ENCODE results near the gene SCUBE1. TPM values are rescaled to one million over a fixed set of nuclear protein-coding genes. Genes with fewer than 3 reads are reported as not detected.

Gene SCUBE1
- total RNA-seq, 1 experiment from 2014 or later, result 3.9 TPM

DNA sequence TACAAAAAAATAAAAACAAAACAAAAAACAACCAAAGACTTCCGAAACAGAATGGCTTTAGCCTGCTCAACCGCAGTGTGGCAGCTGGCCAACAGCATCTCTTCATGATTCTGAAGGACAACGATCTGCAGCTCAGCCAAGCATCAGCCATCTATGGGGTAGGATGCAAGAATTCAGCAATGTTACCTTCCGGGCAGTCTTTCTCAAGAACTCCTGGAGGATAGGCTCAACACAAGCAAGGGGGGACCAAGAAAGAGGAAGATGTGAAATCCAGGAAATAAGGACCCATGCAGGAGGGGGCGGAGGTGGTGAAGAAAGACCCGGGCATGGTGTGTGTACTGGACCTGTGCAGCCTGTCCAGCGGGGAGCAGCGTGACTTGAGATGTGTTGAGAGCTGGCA, 195.4 kb downstream of the SCUBE1 start:
- Histone ChIP-seq H2AFZ (ENCODE audit: low read depth, low read length, poor library complexity, severe bottlenecking) (no peak overlapping the region), H4K20me1 (ENCODE audit: insufficient read depth) (no peaks in the 10 kb centered on the region), H3K36me3 (ENCODE audit: control insufficient read depth in 1 of 2, insufficient read depth in 2 of 2, low read length in 2 of 2) (no peaks in the 10 kb centered on the region), H3K9ac (ENCODE audit: low read length) (no peak overlapping the region), H3K4me2 (ENCODE audit: low read length) (no peak overlapping the region), H3K27me3 (ENCODE audit: insufficient read depth, low read length) (no peaks in the 10 kb centered on the region), H3K9me3 (ENCODE audit: control insufficient read depth in 1 of 2, insufficient read depth in 1 of 2, low read depth in 1 of 2, low read length in 2 of 2) (no peaks in the 10 kb centered on the region), H3K79me2 (ENCODE audit: insufficient read depth, low read length) (peaks cover 17% of the 10 kb centered on the region), H3K27ac (ENCODE audit: low read depth, low read length) (no peak overlapping the region), H3K9me2 (ENCODE audit: insufficient read depth) (no peaks in the 10 kb centered on the region), H3K4me1 (ENCODE audit: control insufficient read depth in 1 of 2, insufficient read depth in 2 of 2, low read length in 2 of 2) (peaks cover 8 to 30% of the 10 kb centered on the region in 2 experiments; a peak in 3 of 4 replicates), H3K4me3 (replicated peaks in 1 of 2; ENCODE audit: low read depth in 1 of 2, low read length in 2 of 2) (no peak overlapping the region)
- RAD21 ChIA-PET (ENCODE audit: low non-redundant PET in 1 of 2, low total read pairs in 2 of 2, uncharacterized antibody in 2 of 2, unreplicated experiment in 2 of 2), result no interaction called here
- no peak for TF ChIP-seq SIN3A (IDR thresholded peaks at IDR 0.05; ENCODE audit: low read depth)
- TF ChIP-seq FOSL1 (IDR thresholded peaks at IDR 0.05; ENCODE audit: low read depth), result no peak
- no peak for TF ChIP-seq POLR2AphosphoS5 (IDR thresholded peaks at IDR 0.05; ENCODE audit: low read depth, low read length)
- TF ChIP-seq, protein P1, sequence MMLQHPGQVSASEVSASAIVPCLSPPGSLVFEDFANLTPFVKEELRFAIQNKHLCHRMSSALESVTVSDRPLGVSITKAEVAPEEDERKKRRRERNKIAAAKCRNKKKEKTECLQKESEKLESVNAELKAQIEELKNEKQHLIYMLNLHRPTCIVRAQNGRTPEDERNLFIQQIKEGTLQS (IDR thresholded peaks at IDR 0.05), result no peak
- no peak for TF ChIP-seq EGR1 (IDR thresholded peaks at IDR 0.05; ENCODE audit: low read depth)
- no peak for TF ChIP-seq EZH2 (IDR thresholded peaks at IDR 0.05)
- POLR2A ChIA-PET, result no interaction called here
- BruUV-seq (replicated peaks), result no TSS peak
- ATAC-seq (no peak), DNase-seq (ENCODE audit: low read depth, low spot score) (no peak)
- CTCF ChIA-PET, result interaction anchor here (0.7 kb wide), 1 partner anchor 18 kb away, joined by 3 read pairs; no protein-coding TSS in a partner anchor
- intact Hi-C loops (cut with micrococcal nuclease), result no loop called here

Other genes with a start within 250 kb of the SCUBE1 start
- 31.0 TPM for gene BIK, start 232.6 kb downstream of the SCUBE1 start, total RNA-seq (2021; ENCODE audit: unreplicated experiment)
- gene MCAT, start 200.0 kb downstream of the SCUBE1 start, total RNA-seq (2021; ENCODE audit: unreplicated experiment), result 34.8 TPM
- gene TSPO, start 191.8 kb downstream of the SCUBE1 start, total RNA-seq (2021; ENCODE audit: unreplicated experiment), result 192 TPM
- gene TTLL12, start 156.2 kb downstream of the SCUBE1 start, total RNA-seq (2021; ENCODE audit: unreplicated experiment), result 100 TPM
- not detected for gene MPPED1, start 68.6 kb upstream of the SCUBE1 start, total RNA-seq (2021; ENCODE audit: unreplicated experiment)

All from HCT116 (cell line).